Endothelial cell of umbilical vein (primary cell): ENCODE results near the gene PPIE. TPM values are rescaled to one million over a fixed set of nuclear protein-coding genes. Genes with fewer than 3 reads are reported as not detected.
"Not testable (repeated sequence)": the region's sequence is repeated elsewhere in the genome, so short reads cannot be mapped to it uniquely, and the experiment has no call there.

Experiments
- BruUV-seq: library from RNA; stranded (reverse); fragments of 400-500 nt; replicated peaks from 2 replicates; lab custom pipeline; 2021; lab: Mats Ljungman, UMichigan
- CTCF ChIA-PET: fragments of 300-600, 350-600 bp; sonication (Branson Sonifier 250); formaldehyde crosslinking; loops from one replicate; lab custom pipeline; 2021; ENCODE audit warnings: antibody characterized with exemption, inconsistent platforms; lab: Charles Lee
- POLR2A ChIA-PET: fragments of 300-600, 350-600 bp; sonication (Branson Sonifier 250); formaldehyde crosslinking; loops from one replicate; lab custom pipeline; 2021; ENCODE audit warnings: antibody characterized with exemption, inconsistent platforms; lab: Charles Lee
- DNase-seq: peaks from one replicate; pipeline ENCODE4 v3.0.0-alpha.2; 2011; ENCODE audit warnings: low read depth, low spot score
- FAIRE-seq: peaks from 2 replicates; lab custom pipeline; 2011; peaks lifted over from hg19 to GRCh38; lab: Jason Lieb, UNC
- H2AFZ ChIP-seq: 2 replicates; pipeline ENCODE4 v1.6.0; 2012; ENCODE audit warnings: low read depth, low read length, control low read depth, inconsistent platforms
- H3K27ac ChIP-seq: 2 replicates; pipeline ENCODE4 v1.5.1; 2011; ENCODE audit warnings: low read depth, mild to moderate bottlenecking, control low read depth, low read length, moderate library complexity; ENCODE audit not compliant: insufficient read depth
- H3K27me3 ChIP-seq, 2 experiments: 2 replicates each; pipeline versions ENCODE4 v1.6.0 to v1.6.1; 2011; ENCODE audit warnings: low read length in 2 of 2, mixed read lengths in 1 of 2; ENCODE audit not compliant: control insufficient read depth in 2 of 2, insufficient read depth in 2 of 2
- H3K36me3 ChIP-seq, 2 experiments: 2 replicates in 1 of 2; 3 replicates in 1 of 2; pipeline ENCODE4 v1.5.1; 2011; ENCODE audit warnings: low read length in 2 of 2, mild to moderate bottlenecking in 1 of 2, moderate library complexity in 1 of 2; ENCODE audit not compliant: control insufficient read depth in 2 of 2, insufficient read depth in 2 of 2; ENCODE audit errors: extremely low read depth in 1 of 2
- H3K4me1 ChIP-seq: 3 replicates; pipeline ENCODE4 v1.5.1; 2011; ENCODE audit warnings: mild to moderate bottlenecking, low read length; ENCODE audit not compliant: control insufficient read depth, insufficient read depth; ENCODE audit errors: extremely low read depth
- H3K4me2 ChIP-seq: 2 replicates; pipeline ENCODE4 v1.6.1; 2011; ENCODE audit warnings: low read length, control low read depth, mixed read lengths; ENCODE audit not compliant: insufficient read depth
- H3K4me3 ChIP-seq, 3 experiments: fragments of 200-600 bp in 1 of 3; sonication (generic), shearing (Covaris generic) in 1 of 3; replicated peaks in 1 of 3; 2 replicates each; pipeline ENCODE4 v1.5.1; 2011 to 2016; ENCODE audit warnings: control low read depth in 3 of 3, low read length in 3 of 3, mild to moderate bottlenecking in 2 of 3, inconsistent platforms in 1 of 3, low read depth in 1 of 3, moderate library complexity in 1 of 3; ENCODE audit not compliant: insufficient read depth in 1 of 3
- H3K79me2 ChIP-seq: 2 replicates; pipeline ENCODE4 v1.6.0; 2012; ENCODE audit warnings: low read length, inconsistent platforms; ENCODE audit not compliant: control insufficient read depth, insufficient read depth
- H3K9ac ChIP-seq: replicated peaks from 2 replicates; pipeline ENCODE3; 2011; ENCODE audit warnings: low read length, control low read depth; ENCODE audit not compliant: insufficient read depth; ENCODE audit errors: extremely low read depth
- H3K9me1 ChIP-seq: replicated peaks from 3 replicates; pipeline ENCODE4 v1.6.0; 2011; ENCODE audit warnings: mild to moderate bottlenecking, low read length; ENCODE audit not compliant: control insufficient read depth, insufficient read depth; ENCODE audit errors: extremely low read depth
- H3K9me3 ChIP-seq: replicated peaks from 2 replicates; pipeline ENCODE4 v1.5.1; 2012; ENCODE audit warnings: low read length, inconsistent platforms; ENCODE audit not compliant: control insufficient read depth, insufficient read depth
- H4K20me1 ChIP-seq: replicated peaks from 2 replicates; pipeline ENCODE3; 2011; ENCODE audit warnings: mild to moderate bottlenecking, low read length; ENCODE audit not compliant: control insufficient read depth, insufficient read depth; ENCODE audit errors: extremely low read depth
- dilution Hi-C: fragments of 300-500 bp; cut with MboI; formaldehyde crosslinking; loops from one replicate; pipeline ENCODE4 v1.15.0; 2019; ENCODE audit warnings: low sequenced_read_pairs; ENCODE audit not compliant: extremely low pct_ligation_motif_present
- intact Hi-C: fragments of 100-400 bp; cut with micrococcal nuclease; formaldehyde crosslinking; loops from one replicate; pipeline ENCODE4 v1.10.0; 2022
- polyA plus RNA-seq, 4 experiments: library from polyadenylated mRNA; depleted of rRNA in 3 of 4; stranded (reverse) in 3 of 4; unstranded in 1 of 4; fragments of >200 nt; gene quantifications; 2 replicates each; pipeline versions ENCODE4 v1.2.1 to v1.2.3, GENCODE V29; 2011 to 2012; ENCODE audit warnings: missing spikeins in 1 of 4
- total RNA-seq: library from RNA; stranded (reverse); gene quantifications from 2 replicates; pipeline ENCODE4 v1.2.3, GENCODE V29; 2021

Gene PPIE
- total and polyA plus RNA-seq, 2 donors (not counting 3 experiments of a cell fraction or from before 2014, with no cell fraction given) = 44.4 to 74.9 TPM

DNA sequence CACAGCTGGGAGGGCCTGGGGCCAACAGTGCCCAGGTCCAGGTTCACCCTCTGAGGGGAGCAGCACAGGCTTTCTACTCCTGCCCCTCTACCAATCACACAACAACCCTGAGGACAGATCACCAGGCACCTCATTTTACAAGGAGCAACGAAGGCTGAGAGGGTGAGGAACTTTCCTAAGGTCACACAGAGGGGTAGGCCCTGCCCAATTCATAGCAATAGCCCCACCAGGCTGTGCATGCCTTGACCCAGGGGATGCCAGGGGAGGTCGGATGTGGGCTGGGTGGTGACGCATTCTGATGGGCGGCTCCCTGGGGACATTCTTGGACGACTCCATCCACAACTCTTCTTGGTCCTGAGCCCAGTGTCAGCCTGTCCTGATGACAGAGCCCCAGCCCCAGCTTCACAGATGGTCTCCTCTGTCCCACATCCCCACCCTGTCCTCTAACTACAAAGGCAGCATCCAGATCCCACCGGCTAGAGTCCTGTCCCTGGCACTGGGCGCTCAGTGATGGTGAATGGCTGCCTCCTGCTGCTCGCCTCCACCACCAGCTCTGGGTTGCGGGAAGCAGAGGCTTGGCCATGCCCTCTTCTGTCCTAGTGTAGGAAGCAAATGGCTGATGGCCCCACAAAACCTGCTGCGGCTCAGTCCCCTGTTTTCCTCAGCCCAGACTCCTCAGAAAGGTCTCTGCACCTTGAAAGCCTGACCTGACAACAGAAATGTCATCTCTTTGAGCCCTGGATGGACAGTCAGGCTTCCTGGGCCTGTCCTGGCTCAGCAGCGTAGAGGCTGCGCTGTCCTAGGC is 47.8 kb downstream of the PPIE start:
- CTCF ChIA-PET, H3K4me3 ChIP-seq, intact Hi-C loops, H4K20me1 ChIP-seq, H3K79me2 ChIP-seq, H3K9me3 ChIP-seq, POLR2A ChIA-PET, DNase-seq, H3K4me2 ChIP-seq, H3K27ac ChIP-seq, H3K4me1 ChIP-seq, BruUV-seq, FAIRE-seq, H3K9me1 ChIP-seq, H3K36me3 ChIP-seq, H3K9ac ChIP-seq, H2AFZ ChIP-seq, dilution Hi-C loops: not testable (repeated sequence)
- peaks cover 19 to 29% of the 10 kb centered on the region in 2 experiments for H3K27me3 ChIP-seq

GRCh38 chr1:39787108-39787375 is 48.4 kb downstream of the PPIE start:
- intact Hi-C loops, POLR2A ChIA-PET, H3K9ac ChIP-seq, CTCF ChIA-PET, H3K9me3 ChIP-seq, H2AFZ ChIP-seq, H3K9me1 ChIP-seq, H3K36me3 ChIP-seq, H3K4me1 ChIP-seq, H3K4me3 ChIP-seq, BruUV-seq, H3K4me2 ChIP-seq, FAIRE-seq, DNase-seq, H3K79me2 ChIP-seq, H3K27ac ChIP-seq, dilution Hi-C loops, H4K20me1 ChIP-seq: not testable (repeated sequence)
- peaks cover 19 to 31% of the 10 kb centered on the region in 2 experiments for H3K27me3 ChIP-seq
